Measurements from ENCODE around the gene MALSU1. TPM values are rescaled to one million over a fixed set of nuclear protein-coding genes. Genes with fewer than 3 reads are reported as not detected.

The MALSU1 gene
- total RNA-seq, 1 donor from 2014 or later: 41.4 TPM

- no peaks in the 10 kb centered on the region for H3K4me1 ChIP-seq
- H3K9me3 ChIP-seq: no peaks in the 10 kb centered on the region
- H3K36me3 ChIP-seq: peaks cover 21% of the 10 kb centered on the region
- H3K27ac ChIP-seq: no peak overlapping the region
- peak; percentile 81 to 85 for ATAC-seq
- peak; percentile 65 for DNase-seq
- H3K4me3 ChIP-seq: no peak overlapping the region
- TF ChIP-seq CTCF (IDR thresholded peaks at IDR 0.05): peak; percentile 80
- intact Hi-C loops (cut with DNase I): no loop called here
- H3K27me3 ChIP-seq (ENCODE audit: low read depth): no peaks in the 10 kb centered on the region
Measured at GRCh38 chr7:23261843-23262452, 37.2 kb upstream of the MALSU1 start.

GRCh38 chr7:23264916-23265458 lies 34.2 kb upstream of the MALSU1 start:
- ATAC-seq (no peak), DNase-seq (no peak)
- H3K4me1 ChIP-seq: no peaks in the 10 kb centered on the region
- no peak overlapping the region for H3K27ac ChIP-seq
- H3K9me3 ChIP-seq: no peaks in the 10 kb centered on the region
- peaks cover 38% of the 10 kb centered on the region for H3K36me3 ChIP-seq
- TF ChIP-seq CTCF (IDR thresholded peaks at IDR 0.05): no peak
- H3K4me3 ChIP-seq: no peak overlapping the region
- intact Hi-C loops (cut with DNase I): no loop called here
- no peaks in the 10 kb centered on the region for H3K27me3 ChIP-seq (ENCODE audit: low read depth)

- TF ChIP-seq CTCF (IDR thresholded peaks at IDR 0.05): no peak
- Histone ChIP-seq H3K27ac (no peak overlapping the region), H3K36me3 (peaks cover 44% of the 10 kb centered on the region), H3K4me1 (no peaks in the 10 kb centered on the region), H3K9me3 (no peaks in the 10 kb centered on the region), H3K4me3 (no peak overlapping the region), H3K27me3 (ENCODE audit: low read depth) (no peaks in the 10 kb centered on the region)
- DNase-seq (no peak), ATAC-seq (no peak)
- intact Hi-C loops (cut with DNase I): no loop called here
Measured at GRCh38 chr7:23266918-23267317, 32.2 kb upstream of the MALSU1 start.

- Histone ChIP-seq H3K9me3 (no peaks in the 10 kb centered on the region), H3K36me3 (peaks cover 44% of the 10 kb centered on the region), H3K4me1 (no peaks in the 10 kb centered on the region), H3K27me3 (ENCODE audit: low read depth) (no peaks in the 10 kb centered on the region), H3K4me3 (no peak overlapping the region), H3K27ac (no peak overlapping the region)
- no peak for TF ChIP-seq CTCF (IDR thresholded peaks at IDR 0.05)
- intact Hi-C loops (cut with DNase I): no loop called here
- ATAC-seq (no peak), DNase-seq (no peak)
Measured at GRCh38 chr7:23267357-23267756, 31.8 kb upstream of the MALSU1 start.

GRCh38 chr7:23268167-23268566 lies 31.0 kb upstream of the MALSU1 start:
- no peak for TF ChIP-seq CTCF (IDR thresholded peaks at IDR 0.05)
- H3K27me3 ChIP-seq (ENCODE audit: low read depth): no peaks in the 10 kb centered on the region
- no peak overlapping the region for H3K4me3 ChIP-seq
- DNase-seq (no peak), ATAC-seq (no peak)
- peaks cover 44% of the 10 kb centered on the region for H3K36me3 ChIP-seq
- H3K9me3 ChIP-seq: no peaks in the 10 kb centered on the region
- H3K27ac ChIP-seq: no peak overlapping the region
- intact Hi-C loops (cut with DNase I): no loop called here
- no peaks in the 10 kb centered on the region for H3K4me1 ChIP-seq
